Stimulated activated CD8-positive, alpha-beta memory T cell treated with anti-CD3 and anti-CD28 coated beads, Interleukin-7, amount 100 ng/mL, for 4 hours (primary cell): Measurements from ENCODE around the gene LMNB1.
"Not testable (repeated sequence)": the region's sequence is repeated elsewhere in the genome, so short reads cannot be mapped to it uniquely, and the experiment has no call there.

Experiments
- DNase-seq, 2 donors: peaks; one replicate each; pipeline ENCODE4 v3.0.0-alpha.2; 2020; ENCODE audit warnings: low read depth in 2 of 2

LMNB1 gene

GRCh38 chr5:126826619-126827215 lies 49.8 kb downstream of the LMNB1 start:
- DNase-seq = no peak

GRCh38 chr5:126829098-126829497 lies 52.2 kb downstream of the LMNB1 start:
- DNase-seq = no peak

DNA sequence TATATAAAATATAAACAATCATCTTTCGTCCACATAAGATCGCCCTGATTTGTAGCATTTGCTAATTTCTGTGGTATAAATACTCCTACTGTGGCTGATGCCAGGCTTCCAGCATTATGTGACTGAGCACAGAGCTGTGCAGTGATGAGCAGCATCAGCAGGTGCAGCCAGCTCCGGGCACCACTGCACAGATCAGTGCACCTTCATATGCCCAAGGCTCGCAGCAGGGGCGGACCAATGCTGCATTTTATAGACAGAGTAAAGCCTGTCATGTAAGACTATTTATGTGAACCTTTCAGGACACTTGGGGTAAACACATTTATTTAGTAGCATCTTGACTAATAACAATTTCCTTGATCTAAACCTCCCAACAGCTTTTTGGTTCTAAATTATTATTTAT lies 53.1 kb downstream of the LMNB1 start:
- no peak for DNase-seq

GRCh38 chr5:126831156-126831555 lies 54.2 kb downstream of the LMNB1 start:
- no peak for DNase-seq

GRCh38 chr5:126836778-126837177 lies 59.8 kb downstream of the LMNB1 start:
- no peak for DNase-seq

GRCh38 chr5:126837242-126837641 lies 60.3 kb downstream of the LMNB1 start:
- no peak for DNase-seq

DNA sequence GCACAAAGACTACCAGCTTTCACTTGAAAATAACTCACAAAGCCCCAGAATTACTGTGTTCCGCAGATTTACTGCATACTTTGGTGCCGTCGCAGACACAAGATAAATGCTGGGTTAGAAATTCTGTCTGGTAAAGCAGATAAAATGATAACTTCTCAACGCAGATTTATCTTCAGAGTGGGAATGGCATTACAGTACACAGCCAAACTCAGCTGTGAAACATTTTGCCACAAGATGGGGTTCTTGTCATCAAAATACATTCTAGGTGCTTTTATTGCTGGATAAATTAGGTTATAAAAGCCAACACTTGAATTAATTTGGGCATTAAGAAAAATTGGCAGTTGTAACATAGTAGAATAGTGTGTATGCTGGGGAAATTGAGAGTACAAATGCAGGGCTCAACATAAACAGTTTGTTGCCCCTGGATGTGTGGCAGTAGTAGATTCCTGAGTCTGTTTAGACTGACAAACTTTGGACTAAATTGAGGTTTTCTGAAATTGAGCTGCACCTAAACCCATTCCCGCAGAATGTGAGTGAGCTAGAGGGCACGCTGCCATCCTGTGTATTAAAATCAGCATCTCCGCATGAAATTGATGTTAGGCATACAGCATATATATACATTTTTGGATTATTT lies 61.1 kb downstream of the LMNB1 start:
- no peak for DNase-seq

DNA sequence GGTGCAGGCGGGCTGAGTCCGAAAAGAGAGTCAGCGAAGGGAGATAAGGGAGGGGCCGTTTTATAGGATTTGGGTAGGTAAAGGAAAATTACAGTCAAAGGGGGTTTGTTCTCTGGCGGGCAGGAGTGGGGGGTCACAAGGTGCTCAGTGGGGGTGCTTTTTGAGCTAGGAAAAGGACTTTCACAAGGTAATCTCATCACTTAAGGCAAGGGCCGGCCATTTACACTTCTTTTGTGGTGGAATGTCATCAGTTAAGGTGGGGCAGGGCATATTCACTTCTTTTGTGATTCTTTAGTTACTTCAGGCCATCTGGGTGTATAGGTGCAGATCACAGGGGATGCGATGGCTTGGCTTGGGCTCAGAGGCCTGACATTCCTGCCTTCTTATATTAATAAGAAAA lies 62.5 kb downstream of the LMNB1 start:
- DNase-seq = not testable (repeated sequence)

DNA sequence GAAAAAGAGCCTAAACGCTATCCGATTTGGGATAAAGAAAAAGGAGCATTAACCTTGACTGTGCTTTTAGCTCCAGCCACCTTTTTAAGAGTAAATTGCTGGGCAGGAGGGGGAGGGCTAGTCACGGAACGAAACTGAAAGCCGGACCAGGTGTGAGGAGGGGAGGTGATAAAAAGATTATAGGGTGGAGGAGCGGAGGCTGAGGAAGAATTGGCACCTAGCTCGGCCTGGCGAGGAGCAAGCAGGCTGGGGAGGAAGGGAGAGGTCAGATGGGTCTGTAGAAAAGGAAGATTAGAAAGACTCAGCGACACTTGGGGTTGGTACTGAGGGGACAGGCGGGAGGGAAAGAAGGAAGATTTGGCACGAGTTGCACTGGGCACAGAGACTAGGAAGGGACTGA lies 66.4 kb downstream of the LMNB1 start:
- DNase-seq = not testable (repeated sequence)

DNA sequence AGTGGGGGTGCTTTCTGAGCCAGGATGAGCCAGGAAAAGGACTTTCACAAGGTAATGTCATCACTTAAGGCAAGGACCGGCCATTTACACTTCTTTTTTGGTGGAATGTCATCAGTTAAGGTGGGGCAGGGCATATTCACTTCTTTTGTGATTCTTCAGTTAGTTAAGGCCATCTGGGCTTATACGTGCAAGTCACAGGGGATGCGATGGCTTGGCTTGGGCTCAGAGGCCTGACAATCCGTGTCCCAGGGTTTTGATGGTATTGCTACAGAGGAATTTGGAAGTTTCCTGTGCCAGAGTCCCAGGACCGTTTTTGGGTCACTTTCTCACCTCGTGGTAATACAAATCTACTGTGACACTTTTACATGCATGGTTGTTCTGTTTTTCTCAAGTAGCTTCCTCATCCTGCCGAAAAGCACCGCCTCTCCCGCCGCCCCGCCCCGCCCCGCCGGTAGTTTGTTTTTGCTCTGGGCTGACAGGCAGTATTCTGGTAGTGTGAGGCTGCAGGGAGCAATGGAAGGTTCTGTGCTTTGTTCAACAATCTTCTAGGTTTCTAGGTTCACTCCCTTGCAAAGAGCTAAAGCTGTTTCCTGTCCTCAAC lies 68.6 kb downstream of the LMNB1 start:
- peak; percentile 31 to 32 for DNase-seq

DNA sequence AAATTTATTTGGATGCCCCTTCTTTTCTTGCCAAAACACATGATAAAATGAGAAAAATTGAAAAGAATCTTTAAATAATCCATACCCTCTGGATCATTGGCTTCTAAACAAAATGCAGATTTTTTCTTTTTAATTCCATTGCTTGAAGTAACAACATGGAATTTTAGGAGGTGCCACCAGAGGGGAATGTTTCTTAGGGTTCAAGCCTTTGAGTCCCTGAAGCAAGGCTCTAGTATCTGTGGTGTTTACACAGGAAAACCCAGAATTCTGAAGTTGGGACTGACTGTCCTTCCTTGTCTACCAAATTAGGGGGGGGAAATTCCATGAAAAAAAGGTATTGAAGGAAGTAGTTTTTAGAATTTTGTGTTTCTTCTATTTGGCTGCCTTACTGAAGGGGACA lies 69.4 kb downstream of the LMNB1 start:
- DNase-seq = no peak

DNA sequence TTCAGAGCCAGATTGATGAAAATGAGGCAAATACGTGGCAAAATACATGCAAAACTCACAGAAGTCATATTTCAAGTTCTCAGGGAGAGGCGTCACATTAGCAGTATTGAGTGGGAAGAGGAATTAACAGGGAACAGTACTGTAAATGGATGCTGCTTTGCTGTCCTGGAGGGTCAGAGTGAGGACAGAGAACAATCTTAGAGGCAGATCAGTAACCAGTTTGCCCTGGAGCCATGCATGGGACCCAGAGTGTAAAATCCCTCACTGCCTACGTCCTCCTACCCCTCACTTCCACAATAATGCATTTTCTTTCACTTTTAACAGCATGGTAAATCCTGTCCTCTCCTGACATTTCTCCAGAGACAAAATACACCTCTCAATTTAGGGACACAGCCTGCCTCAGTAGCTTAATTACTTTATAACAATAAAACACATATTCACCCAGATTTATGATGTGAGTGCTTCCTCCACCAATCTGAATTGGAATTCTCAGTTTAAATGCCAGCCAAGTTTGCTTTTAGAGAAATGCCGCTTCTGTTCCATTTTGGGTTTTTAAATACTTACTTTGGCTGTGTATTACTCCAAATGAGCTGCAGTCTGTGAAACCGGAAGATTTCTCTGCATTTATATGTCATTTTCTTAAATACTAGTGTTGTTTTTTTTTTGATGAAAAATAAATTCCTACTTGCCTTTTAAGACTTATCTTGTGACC lies 70.0 kb downstream of the LMNB1 start:
- DNase-seq = no peak

DNA sequence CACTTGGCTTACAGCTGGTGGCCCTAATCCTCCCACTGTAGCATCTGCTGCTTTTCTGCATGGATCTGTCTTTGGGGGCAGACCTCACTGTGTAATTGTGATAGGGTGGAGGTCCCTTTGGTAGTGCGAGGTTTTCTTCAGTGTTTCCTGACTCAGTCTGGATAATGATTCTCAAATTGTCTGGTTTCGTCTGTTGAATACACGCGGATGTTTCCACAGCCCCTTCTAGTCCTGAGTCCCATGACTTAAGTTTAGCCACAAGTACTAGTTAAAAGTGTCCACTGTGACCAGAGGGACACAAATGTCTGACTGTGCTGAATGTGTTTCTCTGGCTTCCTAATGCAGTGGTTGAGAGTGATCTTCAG lies 70.5 kb downstream of the LMNB1 start:
- no peak for DNase-seq

DNA sequence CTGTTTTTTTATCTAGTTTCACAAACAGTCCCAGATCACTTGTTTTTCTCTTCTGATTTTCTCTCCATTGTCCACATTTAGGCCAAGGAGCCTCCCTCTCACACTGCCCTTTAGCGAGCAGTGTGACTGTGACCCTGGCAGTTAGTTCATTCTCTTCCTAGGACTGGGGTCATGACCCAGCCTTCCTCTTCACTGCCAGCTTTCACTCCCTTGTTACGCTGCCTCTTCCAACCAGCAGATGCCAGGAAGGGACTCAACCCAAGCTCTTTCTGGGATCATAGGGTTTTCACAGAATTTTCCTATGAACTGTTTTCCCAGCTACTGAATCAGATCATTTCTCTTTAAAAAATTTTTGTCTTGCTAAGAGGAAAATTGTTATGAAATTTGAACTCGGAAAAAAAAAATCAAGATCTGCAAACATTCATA lies 70.9 kb downstream of the LMNB1 start:
- no peak for DNase-seq

DNA sequence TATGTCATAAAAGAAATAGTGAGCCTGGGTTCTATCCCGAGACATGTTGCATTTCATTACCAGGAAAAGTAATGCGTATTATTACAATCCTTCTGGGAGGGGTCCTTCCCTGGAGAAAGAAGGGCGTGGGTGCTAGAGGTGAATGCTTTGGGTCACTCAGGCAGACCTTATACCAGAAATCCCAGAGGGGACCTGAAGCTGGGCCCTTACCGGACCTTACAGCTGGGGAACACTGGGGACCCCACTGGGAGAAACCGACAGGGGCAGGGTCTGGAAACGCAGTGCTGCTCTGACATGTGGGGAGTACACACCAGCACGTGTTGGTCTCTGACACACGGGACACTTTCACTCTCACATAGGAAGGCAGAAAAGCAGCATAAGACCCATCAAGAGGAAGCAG lies 71.3 kb downstream of the LMNB1 start:
- no peak for DNase-seq

DNA sequence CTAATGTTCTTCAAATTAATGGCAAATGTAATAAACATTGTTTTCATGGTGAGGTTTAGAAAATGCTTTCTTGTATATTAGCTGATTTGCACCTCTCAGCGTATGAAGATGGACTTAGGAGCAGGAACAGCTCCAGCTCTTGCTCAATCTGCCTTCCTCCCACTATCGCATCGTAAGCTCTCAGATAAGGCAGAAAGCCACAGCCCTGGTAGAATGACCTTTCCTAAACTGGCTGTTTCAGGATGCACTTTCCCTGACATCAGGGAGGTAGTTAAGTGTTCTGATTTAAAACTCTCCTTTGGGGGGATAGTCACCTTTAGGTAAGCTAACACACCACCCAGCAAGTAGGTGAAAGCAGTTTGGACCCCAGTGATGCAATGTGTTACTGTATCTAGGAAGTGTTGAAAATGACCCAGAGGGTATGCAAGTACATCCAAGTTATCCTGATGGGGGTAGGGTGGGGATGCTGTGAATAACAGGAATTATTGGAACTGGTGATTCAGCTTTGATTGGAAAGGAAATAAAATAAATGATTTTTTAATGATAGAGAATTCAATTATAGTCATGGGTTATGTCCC lies 72.3 kb downstream of the LMNB1 start:
- DNase-seq = no peak

- DNase-seq = no peak
Measured at GRCh38 chr5:126851501-126852011, 74.6 kb downstream of the LMNB1 start.

- DNase-seq = no peak
Measured at GRCh38 chr5:126852091-126852571, 75.2 kb downstream of the LMNB1 start.

DNA sequence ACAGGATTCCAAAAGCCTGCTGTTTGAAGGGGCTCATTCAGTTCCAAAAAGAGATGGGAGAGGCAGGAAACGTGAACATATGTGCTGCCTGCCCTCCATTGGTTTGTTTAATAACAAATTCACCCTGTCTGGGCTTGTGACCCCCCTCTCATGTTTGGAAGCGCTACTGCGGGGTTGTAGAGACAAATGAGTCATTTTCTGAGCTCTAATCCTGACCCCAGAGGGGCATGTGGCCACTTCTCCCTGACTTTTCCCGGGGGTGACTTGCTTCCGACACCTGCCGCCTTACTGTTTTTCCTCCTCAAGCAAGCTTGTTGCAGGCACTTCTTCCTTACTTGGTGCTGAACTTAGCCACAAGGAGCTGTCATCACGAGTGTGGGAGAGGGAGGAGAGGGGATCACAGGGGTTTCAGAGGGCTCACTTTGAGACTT lies 75.9 kb downstream of the LMNB1 start:
- no peak for DNase-seq

GRCh38 chr5:126853541-126854307 lies 76.8 kb downstream of the LMNB1 start:
- DNase-seq = peak in 1 of 2 donors; percentile 12

DNA sequence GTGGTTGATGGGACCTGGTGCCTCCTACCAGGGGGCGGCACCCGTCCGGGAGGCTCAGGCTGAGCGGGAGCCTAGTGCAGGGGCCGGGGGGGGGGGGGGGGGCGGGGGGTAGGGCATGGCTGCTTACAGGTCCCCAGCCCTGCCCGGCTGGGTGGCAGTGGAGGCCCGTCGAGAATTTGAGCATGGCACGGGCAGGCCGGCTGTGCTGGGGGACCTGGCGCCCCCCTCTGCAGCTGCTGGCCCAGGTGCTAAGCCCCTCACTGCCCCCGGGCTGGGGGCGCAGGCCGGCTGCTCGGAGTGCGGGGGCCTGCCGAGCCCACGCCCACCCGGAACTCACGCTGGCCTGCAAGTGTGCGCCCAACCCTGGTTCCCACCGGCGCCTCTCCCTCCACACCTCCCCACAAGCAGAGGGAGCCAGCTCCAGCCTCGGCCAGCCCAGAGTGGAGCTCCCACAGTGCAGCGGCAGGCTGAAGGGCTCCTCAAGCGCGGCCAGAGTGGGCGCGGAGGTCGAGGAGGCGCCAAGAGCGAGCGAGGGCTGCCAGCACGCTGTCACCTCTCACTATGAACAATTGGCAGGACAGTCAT lies 77.7 kb downstream of the LMNB1 start:
- no peak for DNase-seq
